ENCODE results near the gene C11orf71. TPM values are rescaled to one million over a fixed set of nuclear protein-coding genes. Genes with fewer than 3 reads are reported as not detected.

Gene C11orf71
- total RNA-seq, 2 donors from 2014 or later, result 6.5 to 10.2 TPM

DNA sequence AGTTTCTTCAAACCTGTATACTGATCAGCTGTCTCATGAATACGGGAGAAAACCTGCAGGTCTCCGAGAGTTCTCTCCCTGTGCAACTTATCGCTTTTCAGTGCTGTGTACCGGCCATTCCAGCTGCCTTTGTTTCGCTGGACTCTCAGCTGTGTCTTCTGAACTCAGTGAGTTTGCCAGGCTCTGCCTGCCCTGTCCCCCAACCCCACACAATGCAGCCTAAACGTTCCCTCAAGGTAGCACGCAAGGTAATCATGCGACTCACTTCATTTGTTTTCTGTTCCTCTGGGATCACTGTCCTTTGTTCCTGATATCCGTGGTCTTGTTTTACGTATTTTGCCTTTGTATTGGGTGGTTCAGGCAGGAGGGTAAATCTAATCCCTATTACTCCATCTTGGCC lies 13.6 kb upstream of the C11orf71 start:
- TF ChIP-seq CTCF (IDR thresholded peaks at IDR 0.05), result no peak
- Histone ChIP-seq H3K4me3 (no peak overlapping the region), H3K27me3 (no peaks in the 10 kb centered on the region), H3K36me3 (peaks cover 9% of the 10 kb centered on the region), H3K27ac (no peak overlapping the region), H3K4me1 (no peaks in the 10 kb centered on the region), H3K9me3 (no peaks in the 10 kb centered on the region)
- DNase-seq (ENCODE audit: low spot score), result no peak

- H3K4me3 ChIP-seq, result no peak overlapping the region
- H3K4me1 ChIP-seq, result no peaks in the 10 kb centered on the region
- no peaks in the 10 kb centered on the region for H3K9me3 ChIP-seq
- peaks cover 17% of the 10 kb centered on the region for H3K36me3 ChIP-seq
- no peaks in the 10 kb centered on the region for H3K27me3 ChIP-seq
- no peak for TF ChIP-seq CTCF (IDR thresholded peaks at IDR 0.05)
- DNase-seq (ENCODE audit: low spot score), result no peak
- H3K27ac ChIP-seq, result no peak overlapping the region
These were observed 12.6 kb upstream of the C11orf71 start for GRCh38 chr11:114412946-114413345.

DNA sequence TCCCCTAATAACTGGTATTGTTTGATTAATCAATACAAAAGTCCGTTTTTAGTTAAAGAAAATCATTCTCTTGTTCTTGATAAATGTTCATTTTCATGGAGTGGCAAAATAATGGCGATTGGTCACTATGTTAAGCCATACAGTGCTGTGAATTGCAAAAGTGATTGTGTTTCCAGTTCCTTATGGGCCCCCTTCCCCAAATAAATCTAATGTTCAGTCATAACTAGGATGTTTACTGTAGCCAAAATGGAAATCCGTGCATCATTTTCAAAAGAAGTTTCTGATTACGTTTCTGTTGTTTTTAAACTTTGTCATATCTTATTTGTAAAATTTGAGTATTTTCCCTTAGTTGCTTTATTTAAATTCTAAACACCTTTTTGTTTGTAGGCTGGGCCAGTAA lies 1.0 kb upstream of the C11orf71 start:
- peak overlapping the region; percentile 83 to 93 for H3K4me3 ChIP-seq
- peaks cover 0 to 52% of the 10 kb centered on the region in 2 donors for H3K4me1 ChIP-seq
- DNase-seq (ENCODE audit: low spot score), result no peak
- no peak for TF ChIP-seq CTCF (IDR thresholded peaks at IDR 0.05)
- no peaks in the 10 kb centered on the region for H3K27me3 ChIP-seq
- H3K9me3 ChIP-seq, result no peaks in the 10 kb centered on the region
- H3K27ac ChIP-seq, result peak overlapping the region; percentile 96 to 98
- H3K36me3 ChIP-seq, result peaks cover 9% of the 10 kb centered on the region

DNA sequence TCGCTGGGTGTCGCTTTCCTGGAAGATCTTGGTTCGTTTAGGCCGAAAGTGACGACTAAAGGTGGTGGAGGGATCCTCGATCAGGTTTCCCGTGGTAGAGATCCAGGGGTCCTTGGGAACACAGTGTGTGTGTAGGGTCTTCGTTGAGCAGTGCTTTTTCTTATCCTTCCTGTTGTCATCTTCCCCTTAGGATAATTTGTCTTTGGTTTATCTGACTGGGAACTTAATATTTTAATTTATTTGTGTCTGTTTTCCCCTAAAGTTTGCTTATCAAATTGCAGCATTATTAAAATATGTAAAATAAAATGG lies 558 bp upstream of the C11orf71 start:
- peaks cover 5% of the 10 kb centered on the region for H3K36me3 ChIP-seq
- DNase-seq (ENCODE audit: low spot score), result no peak
- no peaks in the 10 kb centered on the region for H3K9me3 ChIP-seq
- H3K27me3 ChIP-seq, result no peaks in the 10 kb centered on the region
- no peak for TF ChIP-seq CTCF (IDR thresholded peaks at IDR 0.05)
- peaks cover 0 to 52% of the 10 kb centered on the region in 2 donors for H3K4me1 ChIP-seq
- H3K27ac ChIP-seq, result peak overlapping the region; percentile 96 to 98
- H3K4me3 ChIP-seq, result peak overlapping the region; percentile 83 to 93

DNA sequence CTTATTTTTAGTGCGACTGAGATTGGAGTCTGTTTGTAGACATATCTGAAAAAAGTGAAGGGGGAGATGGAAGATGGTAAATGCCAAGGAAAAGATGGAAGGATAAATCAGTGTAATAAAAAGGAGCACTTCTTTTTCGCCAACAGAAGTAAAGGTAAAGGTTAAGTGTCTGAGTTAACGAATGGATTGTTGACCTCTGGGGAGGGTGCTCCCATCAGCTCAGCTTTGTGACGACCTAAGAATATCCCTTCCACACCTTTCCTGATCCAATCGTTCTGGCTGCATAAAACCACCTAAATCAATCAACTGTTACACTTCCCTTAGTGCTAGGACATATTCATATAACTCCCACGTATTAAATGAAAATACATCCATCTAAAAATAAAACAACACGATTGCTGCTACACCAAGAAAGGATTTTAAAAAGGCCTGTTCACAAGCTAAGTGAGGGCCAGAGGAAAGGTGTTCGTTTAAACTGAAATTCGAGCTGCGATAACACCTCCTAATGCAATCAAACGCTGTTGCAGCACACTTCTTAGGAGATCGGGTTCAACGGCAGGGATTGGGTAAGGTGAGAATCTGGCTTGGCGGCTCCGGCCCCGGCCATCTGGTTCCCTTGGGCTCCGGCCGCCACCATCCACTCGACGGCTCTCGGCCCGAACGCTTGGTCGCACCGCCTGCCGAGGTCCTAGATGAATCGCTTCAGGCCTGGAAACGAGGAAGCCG lies 658 bp downstream of the C11orf71 start:
- Histone ChIP-seq H3K4me3 (peak overlapping the region; percentile 83 to 93), H3K27ac (peak overlapping the region; percentile 96 to 98), H3K4me1 (peaks cover 0 to 44% of the 10 kb centered on the region in 2 donors), H3K9me3 (no peaks in the 10 kb centered on the region), H3K27me3 (no peaks in the 10 kb centered on the region), H3K36me3 (no peaks in the 10 kb centered on the region)
- TF ChIP-seq CTCF (IDR thresholded peaks at IDR 0.05), result no peak
- peak; percentile 77 for DNase-seq (ENCODE audit: low spot score)
